Ovary (tissue), 3 donors: ENCODE results near the gene SERPINA4.

Experiments
- CTCF ChIP-seq, 3 donors: fragments of 450-650 bp in 2 of 3; fragments of 200-600 bp in 1 of 3; IDR thresholded peaks; one replicate each; pipeline versions ENCODE4 v1.5.1 to v1.8.0; 2016 to 2022; ENCODE audit warnings: antibody characterized with exemption in 3 of 3, mild to moderate bottlenecking in 1 of 3
- EP300 ChIP-seq: sonication (generic); formaldehyde crosslinking; IDR thresholded peaks from one replicate; pipeline ENCODE4 v1.6.1; 2017; ENCODE audit warnings: antibody characterized with exemption
- POLR2A ChIP-seq: fragments of 450-650 bp; IDR thresholded peaks from one replicate; pipeline ENCODE4 v1.6.1; 2017; ENCODE audit warnings: antibody characterized with exemption, mild to moderate bottlenecking, moderate library complexity
- donor health status: DM: no; HTN: no; CAD: no.

- TF ChIP-seq POLR2A (no peak), CTCF (IDR thresholded peaks at IDR 0.05) (no peak), EP300 (no peak)
These were observed 30.6 kb downstream of the SERPINA4 start for GRCh38 chr14:94591871-94592270.
